HG03342 (cell line): ENCODE measurements around the gene DDAH1.

Experiments used
- ATAC-seq: cut with Tn5 transposase; IDR thresholded peaks from one replicate; pipeline ENCODE4 v1.9.1; 2021; ENCODE audit warnings: mild to moderate bottlenecking, moderate library complexity; ENCODE audit not compliant: unreplicated experiment

DDAH1 gene

DNA sequence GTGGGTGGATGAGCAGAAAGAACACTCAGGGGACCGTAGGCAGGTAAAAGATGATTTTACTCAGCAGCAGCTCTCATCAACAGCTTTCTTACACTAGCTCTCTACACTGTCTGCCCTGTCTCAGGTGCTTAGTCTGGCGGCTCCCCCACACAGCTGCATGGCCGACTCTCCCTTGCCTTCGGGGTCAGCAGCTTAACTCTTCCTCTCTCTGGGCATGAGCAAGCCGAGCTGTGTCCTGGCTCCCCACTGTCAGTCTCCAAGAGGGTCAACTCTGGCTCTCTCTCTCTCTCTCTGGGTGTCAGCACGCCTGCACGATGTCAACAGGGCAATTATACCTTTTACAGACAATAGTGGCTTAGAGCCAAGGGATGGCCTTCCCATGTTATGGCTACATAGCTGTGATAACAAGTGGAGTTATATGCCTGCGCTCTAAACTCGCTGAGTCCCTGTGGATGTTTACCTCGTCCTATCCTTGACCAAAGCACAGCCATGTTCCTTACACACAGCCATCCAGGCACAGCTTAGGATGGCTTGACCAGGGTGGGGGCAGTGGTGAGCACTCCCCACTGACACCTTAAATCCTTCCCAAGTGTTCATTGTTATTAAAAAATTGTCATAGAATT is 185.4 kb downstream of the DDAH1 start:
- ATAC-seq = no peak

DNA sequence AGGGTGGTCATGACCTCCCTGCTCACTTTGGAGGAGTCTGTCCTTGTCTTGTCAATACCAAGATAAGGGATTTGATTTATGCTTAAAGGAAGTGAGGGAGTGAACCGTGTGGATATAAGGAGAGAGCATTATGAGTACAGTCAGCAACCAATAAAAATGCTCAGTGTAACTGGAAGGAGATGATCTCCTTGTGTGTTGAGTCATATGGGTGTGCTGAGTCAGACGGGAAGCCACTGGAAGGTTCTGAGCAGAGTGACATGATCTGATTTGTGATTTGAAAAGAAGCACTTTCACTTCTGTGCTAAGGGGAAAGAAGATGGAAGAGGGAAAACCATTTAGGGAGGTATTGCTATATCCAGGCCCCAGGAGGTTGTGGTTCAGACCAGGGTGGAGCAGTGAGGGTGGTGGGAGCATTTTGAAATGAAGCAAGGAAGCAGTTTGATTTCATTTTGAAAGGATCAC is 186.1 kb downstream of the DDAH1 start:
- ATAC-seq = peak; percentile 10

DNA sequence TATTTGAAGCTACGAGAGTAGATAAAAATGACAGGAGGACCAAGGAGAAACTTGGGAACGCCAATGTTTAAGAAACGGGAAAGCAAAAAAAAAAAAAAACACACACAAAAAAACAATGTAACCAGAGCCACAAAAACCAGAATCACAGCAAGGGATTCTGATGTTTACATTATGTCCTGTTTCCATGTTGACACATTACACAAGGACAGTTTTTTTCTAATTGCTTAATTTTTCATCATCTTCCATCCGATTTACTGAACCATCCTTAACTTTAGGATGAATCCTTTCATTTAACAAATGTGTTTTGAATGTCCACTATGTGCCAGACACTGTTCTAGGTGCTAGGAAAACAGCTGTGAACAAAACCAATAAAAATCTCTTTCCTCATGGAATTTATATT is 187.2 kb downstream of the DDAH1 start:
- ATAC-seq = no peak

DNA sequence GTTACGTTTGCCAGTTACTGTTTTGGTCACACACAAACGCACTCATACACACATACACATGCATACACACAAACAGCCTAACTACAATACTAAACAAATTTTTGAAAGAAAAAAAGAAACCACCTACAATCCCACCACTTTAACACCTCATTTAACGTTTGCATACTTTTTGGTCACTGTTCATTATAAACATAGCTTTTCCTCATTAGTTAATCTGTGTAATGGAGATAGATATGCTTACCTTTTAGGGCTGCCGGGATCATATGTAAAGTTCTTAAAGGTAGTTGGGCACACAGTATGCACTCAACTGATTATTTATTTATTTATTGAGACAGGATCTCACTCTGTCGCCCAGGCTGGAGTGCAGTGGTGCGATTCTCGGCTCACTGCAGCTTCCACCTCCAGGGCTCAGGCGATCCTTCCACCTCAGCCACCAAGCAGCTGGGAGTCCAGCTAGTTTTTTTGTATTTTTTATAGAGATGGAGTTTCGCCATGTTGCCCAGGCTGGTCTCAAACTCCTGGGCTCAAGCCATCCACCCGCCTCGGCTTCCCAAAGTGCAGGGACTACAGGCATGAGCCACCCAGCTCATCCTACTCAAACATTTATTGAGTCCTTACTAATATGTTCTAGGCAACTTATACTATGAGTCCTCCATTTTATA is 187.8 kb downstream of the DDAH1 start:
- ATAC-seq = no peak

DNA sequence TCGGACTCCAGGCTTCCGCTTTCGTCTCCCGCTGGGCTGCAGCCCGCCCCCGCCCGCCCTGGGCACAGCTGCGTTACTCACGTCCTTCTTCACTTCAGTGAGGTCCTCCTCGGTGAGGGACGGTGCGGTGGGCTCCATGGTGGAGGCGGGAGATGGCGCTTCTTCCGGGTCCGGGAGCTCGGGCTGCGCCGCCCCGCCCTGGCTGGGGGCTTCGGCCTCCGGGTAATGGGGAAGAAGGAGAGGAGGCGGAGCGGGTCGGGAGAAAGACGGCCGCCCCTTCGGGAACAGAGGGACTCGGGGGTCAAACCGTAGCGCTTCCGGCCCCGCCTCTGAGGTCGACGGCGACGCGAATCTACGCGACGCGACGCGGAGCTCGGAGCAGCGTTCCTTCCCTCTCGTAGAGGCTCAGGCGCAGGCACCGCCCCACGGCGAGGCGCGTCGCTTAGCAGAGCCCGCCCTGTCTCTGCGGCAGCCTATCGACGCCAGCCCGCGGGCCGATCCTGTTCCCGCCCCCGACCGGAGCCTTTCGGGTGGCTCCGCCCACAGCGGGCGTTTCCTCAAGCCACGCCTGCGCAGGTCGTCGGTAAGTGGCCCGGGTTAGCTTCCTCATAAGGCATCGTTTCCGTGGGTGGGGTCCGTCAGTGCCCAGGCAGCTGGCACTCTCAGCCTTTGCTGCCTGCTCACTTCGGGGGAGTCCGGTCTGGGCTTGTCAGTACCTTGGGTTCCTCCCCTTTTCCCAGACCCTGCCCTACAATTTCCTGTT is 188.6 kb downstream of the DDAH1 start, which contains the start of gene BCL10:
BCL10 (minus strand) TSS at position 418 of the 763 bp plus-strand sequence; CDS start at position 138, 280 bp downstream.
- peak; percentile 96 for ATAC-seq

DNA sequence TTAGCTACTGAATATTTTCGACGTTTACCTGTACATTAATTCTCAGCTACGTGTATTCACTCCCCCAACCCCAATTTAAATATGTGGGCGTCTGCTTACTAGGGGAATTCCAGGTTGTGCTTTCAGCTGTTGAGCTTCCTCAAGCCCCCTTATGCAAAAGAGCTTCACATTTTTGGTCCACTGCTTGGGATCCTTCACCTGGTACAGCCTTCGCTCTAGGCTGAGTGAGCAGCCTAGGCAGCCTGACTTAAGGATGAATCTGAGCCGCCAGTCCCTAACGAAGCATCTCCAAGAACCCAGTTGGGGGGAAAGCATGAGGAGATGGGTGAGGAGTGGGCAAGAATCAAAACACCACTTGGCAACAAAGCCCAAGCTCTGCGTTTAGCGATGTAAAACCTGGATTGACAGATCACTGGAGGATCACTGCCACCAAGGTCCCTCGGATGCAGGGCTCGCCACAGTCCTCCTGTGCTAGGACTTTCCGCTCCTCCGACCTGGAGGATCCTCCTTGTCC is 189.2 kb downstream of the DDAH1 start:
- ATAC-seq = peak; percentile 20

DNA sequence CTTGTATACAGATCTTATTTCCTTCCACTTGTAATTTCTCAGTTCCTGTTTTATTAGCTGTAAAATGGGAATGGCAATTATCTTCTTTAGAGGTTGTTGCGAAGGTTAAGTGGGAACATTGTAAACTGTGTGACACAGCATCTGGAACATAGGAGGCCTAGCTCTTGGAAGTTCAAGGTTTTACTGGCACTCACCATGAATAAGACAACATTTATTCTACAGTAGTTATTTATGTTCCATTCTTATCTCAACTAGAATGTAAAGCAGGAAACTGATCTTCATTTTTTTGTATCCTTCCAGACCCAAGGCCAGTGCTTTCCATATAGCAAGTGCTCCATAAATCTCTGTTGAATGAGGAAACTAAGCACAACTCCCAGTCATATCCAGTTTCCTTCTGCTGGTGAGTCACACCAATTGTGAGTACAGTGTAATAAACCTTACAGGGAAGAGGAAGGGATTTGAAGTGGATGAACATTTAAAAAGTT is 189.9 kb downstream of the DDAH1 start:
- ATAC-seq = no peak

DNA sequence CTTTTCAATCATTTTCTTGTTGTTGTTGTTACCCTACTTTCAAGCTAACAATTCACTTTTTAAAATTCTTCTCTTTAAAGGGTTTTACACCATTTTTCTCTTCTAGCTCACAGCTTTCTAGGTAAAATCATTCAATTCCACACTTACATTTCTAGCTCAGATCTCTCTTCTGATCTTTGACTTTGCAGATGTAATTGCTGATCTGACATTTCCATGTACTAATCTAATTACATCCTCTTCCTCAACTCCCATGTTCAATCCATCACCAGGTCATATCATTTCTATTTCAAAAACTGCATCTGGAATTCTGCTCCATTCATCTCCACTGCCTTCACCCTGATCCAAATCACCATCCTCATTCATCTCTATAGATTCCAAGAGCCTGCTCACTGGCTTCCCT is 191.6 kb downstream of the DDAH1 start:
- ATAC-seq = no peak

DNA sequence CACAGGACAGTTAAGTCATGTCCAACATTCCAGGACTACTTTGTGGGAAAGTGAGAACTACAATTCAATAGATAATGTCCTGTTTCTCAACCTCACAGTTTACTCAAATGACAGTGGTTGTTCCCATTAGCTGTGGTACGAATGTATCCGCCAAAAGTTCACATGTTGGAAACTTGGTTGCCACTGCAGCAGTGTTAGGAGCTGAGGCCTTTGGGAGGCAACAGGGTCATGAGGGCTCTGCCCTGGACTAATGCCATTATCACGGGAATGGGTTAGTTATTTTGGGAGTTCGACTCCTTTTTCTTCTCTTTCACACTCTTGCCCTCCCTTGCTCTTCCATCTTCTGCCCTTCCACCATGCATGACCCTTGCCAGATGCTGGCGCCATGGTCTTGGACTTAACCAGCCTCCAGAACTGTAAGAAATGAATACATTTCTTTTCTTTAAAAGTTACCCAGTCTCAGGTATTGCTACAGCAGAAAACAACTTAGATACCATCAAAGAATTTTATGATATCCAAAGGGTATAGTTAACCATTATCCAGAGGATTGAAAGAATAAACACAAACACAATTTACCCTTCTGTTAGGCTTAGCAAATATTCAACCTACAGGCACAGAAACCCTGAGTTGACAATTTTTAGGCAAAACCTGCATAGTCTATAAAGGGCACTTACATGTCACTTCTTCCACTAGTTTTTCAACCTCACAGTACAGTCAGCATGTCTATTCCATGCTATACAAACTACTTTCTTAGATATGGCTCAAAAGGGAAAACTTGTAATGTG is 196.0 kb downstream of the DDAH1 start:
- ATAC-seq = no peak
